SW 1271 (cell line): Measurements from ENCODE around the gene SNRPB.

Experiments
- DNase-seq, 2 experiments: peaks; one replicate each; lab custom pipeline; 2025; lab: John Stamatoyannopoulos, UW

Gene SNRPB

GRCh38 chr20:2429051-2429450 lies 41.5 kb downstream of the SNRPB start:
- DNase-seq, result no peak

GRCh38 chr20:2421247-2421646 lies 49.3 kb downstream of the SNRPB start:
- peak in 1 of 2 experiments; percentile 31 for DNase-seq

GRCh38 chr20:2420510-2420909 lies 50.1 kb downstream of the SNRPB start:
- DNase-seq, result no peak

GRCh38 chr20:2418388-2418787 lies 52.2 kb downstream of the SNRPB start:
- no peak for DNase-seq

- no peak for DNase-seq
These were observed 53.4 kb downstream of the SNRPB start for GRCh38 chr20:2417213-2417541.

- DNase-seq, result no peak
These were observed 53.9 kb downstream of the SNRPB start for GRCh38 chr20:2416541-2417212.
